Measurements from ENCODE around the gene NOTO.

GRCh38 chr2:73258186-73258912 lies 56.0 kb downstream of the NOTO start:
- TF ChIP-seq CTCF (IDR thresholded peaks at IDR 0.05; ENCODE audit: low read length): no peak
- no peak for TF ChIP-seq EZH2phosphoT487 (IDR thresholded peaks at IDR 0.05; ENCODE audit: low read length)
- TF ChIP-seq EZH2 (optimal IDR thresholded peaks at IDR 0.05; ENCODE audit: low read depth, low read length): no peak

Measured in MM.1S (cell line).